WTC11 (cell line): ENCODE data around the gene C1QTNF8. TPM values are rescaled to one million over a fixed set of nuclear protein-coding genes. Genes with fewer than 3 reads are reported as not detected.

ENCODE experiments used
- ATAC-seq: fragments of 200-7000 bp; cut with Tn5 transposase; 2 replicates; pipeline ENCODE4 v1.10.0; 2021; ENCODE audit warnings: mild to moderate bottlenecking, moderate library complexity
- CTCF ChIA-PET: fragments of 300-600 bp; sonication (Branson Sonifier 250); formaldehyde crosslinking; loops from one replicate; lab custom pipeline; 2021; ENCODE audit warnings: antibody characterized with exemption; lab: Charles Lee
- POLR2A ChIA-PET: fragments of 350-600 bp; sonication (Branson Sonifier 250); formaldehyde crosslinking; loops from one replicate; lab custom pipeline; 2021; ENCODE audit warnings: antibody characterized with exemption; lab: Charles Lee
- DNase-seq: peaks from one replicate; pipeline ENCODE4 v3.0.0; 2021; ENCODE audit warnings: low spot score
- H3K27ac Mint-ChIP-seq: 2 replicates; pipeline ENCODE4 v1.8.0; 2021; ENCODE audit warnings: mixed read lengths
- H3K27me3 Mint-ChIP-seq: 2 replicates; pipeline ENCODE4 v1.8.0; 2021; ENCODE audit warnings: low read depth, mild to moderate bottlenecking, moderate library complexity, mixed read lengths
- H3K36me3 Mint-ChIP-seq: 2 replicates; pipeline ENCODE4 v1.8.0; 2021; ENCODE audit warnings: mixed read lengths
- H3K4me1 Mint-ChIP-seq: 2 replicates; pipeline ENCODE4 v1.8.0; 2022; ENCODE audit warnings: mixed read lengths
- H3K4me3 Mint-ChIP-seq: 2 replicates; pipeline ENCODE4 v1.8.0; 2021; ENCODE audit warnings: mild to moderate bottlenecking, moderate library complexity, mixed read lengths
- H3K9me3 Mint-ChIP-seq: 2 replicates; pipeline ENCODE4 v1.8.0; 2021; ENCODE audit warnings: mixed read lengths
- ATF1 ChIP-seq: sonication (generic); formaldehyde crosslinking; IDR thresholded peaks from 2 replicates; pipeline ENCODE4 v1.8.1; 2023; ENCODE audit warnings: mild to moderate bottlenecking, moderate library complexity, missing genetic modification reagents
- EMX1 ChIP-seq: fragments of 250-450 bp; sonication (Bioruptor Pico); IDR thresholded peaks from 2 replicates; pipeline ENCODE4 v1.8.0; 2021; ENCODE audit warnings: mild to moderate bottlenecking
- ETV6 ChIP-seq: sonication (generic); formaldehyde crosslinking; IDR thresholded peaks from 2 replicates; pipeline ENCODE4 v1.8.1; 2022; ENCODE audit warnings: mild to moderate bottlenecking, missing genetic modification reagents
- JAZF1 ChIP-seq: fragments of 250-450 bp; sonication (Bioruptor Pico); IDR thresholded peaks from 2 replicates; pipeline ENCODE4 v1.9.0; 2021; ENCODE audit warnings: moderate library complexity, mild to moderate bottlenecking, inconsistent platforms
- RELA ChIP-seq: sonication (generic); formaldehyde crosslinking; IDR thresholded peaks from 2 replicates; pipeline ENCODE4 v1.8.1; 2022; ENCODE audit warnings: missing genetic modification reagents, mild to moderate bottlenecking, borderline replicate concordance
- SMAD4 ChIP-seq: sonication (generic); formaldehyde crosslinking; IDR thresholded peaks from 2 replicates; pipeline ENCODE4 v1.8.0; 2022; ENCODE audit warnings: mild to moderate bottlenecking, missing genetic modification reagents
- ZNF121 ChIP-seq: sonication (generic); formaldehyde crosslinking; IDR thresholded peaks from 2 replicates; pipeline ENCODE4 v1.8.0; 2023; ENCODE audit warnings: missing genetic modification reagents
- ZNF423 ChIP-seq: fragments of 250-450 bp; sonication (Bioruptor Pico); IDR thresholded peaks from 2 replicates; pipeline ENCODE4 v2.1.2; 2022; ENCODE audit warnings: mild to moderate bottlenecking, moderate library complexity
- total RNA-seq: library from RNA; stranded (reverse); gene quantifications from 3 replicates; pipeline ENCODE4 v1.2.3, GENCODE V29; 2021
- TF ChIP-seq, protein P1 (sequence below): fragments of 250-450 bp; sonication (Bioruptor Pico); IDR thresholded peaks from 2 replicates; pipeline ENCODE4 v2.1.2; 2022; ENCODE audit warnings: mild to moderate bottlenecking, moderate library complexity
- TF ChIP-seq, protein P2 (sequence below): sonication (generic); formaldehyde crosslinking; conservative IDR thresholded peaks from 2 replicates; pipeline ENCODE4 v1.8.1; 2023; ENCODE audit warnings: mild to moderate bottlenecking, low read depth, missing genetic modification reagents, moderate library complexity
- TF ChIP-seq, protein P3 (sequence below): sonication (generic); formaldehyde crosslinking; IDR thresholded peaks from 2 replicates; pipeline ENCODE4 v1.8.0; 2022; ENCODE audit warnings: mild to moderate bottlenecking, missing genetic modification reagents
- TF ChIP-seq, protein P4 (sequence below): sonication (generic); formaldehyde crosslinking; IDR thresholded peaks from 2 replicates; pipeline ENCODE4 v1.8.0; 2022; ENCODE audit warnings: missing genetic modification reagents
- TF ChIP-seq, protein P5 (sequence below): sonication (generic); formaldehyde crosslinking; IDR thresholded peaks from 2 replicates; pipeline ENCODE4 v1.8.1; 2022; ENCODE audit warnings: low read depth, mild to moderate bottlenecking, moderate library complexity, missing genetic modification reagents, borderline replicate concordance
- TF ChIP-seq, protein P6 (sequence below): fragments of 250-450 bp; sonication (Bioruptor Pico); IDR thresholded peaks from 2 replicates; pipeline ENCODE4 v1.9.0; 2021; ENCODE audit warnings: mild to moderate bottlenecking, borderline replicate concordance

The C1QTNF8 gene
- total RNA-seq, 1 experiment from 2014 or later = 0.13 TPM

DNA sequence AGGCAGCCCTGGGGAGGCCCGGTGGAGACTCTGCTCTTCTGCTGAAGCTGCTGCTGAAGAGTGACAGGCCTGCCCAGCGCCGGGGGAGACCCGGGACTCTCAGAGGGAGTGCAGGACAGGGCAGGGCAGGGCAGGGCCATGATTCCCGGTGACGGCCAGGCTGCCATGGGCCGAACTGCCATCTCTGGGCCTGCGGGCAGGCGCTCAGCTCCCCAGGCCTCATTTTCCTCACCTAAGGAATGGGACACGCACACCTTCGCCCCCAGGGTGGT lies 46.1 kb downstream of the C1QTNF8 start (continued):
- TF ChIP-seq, protein P1, sequence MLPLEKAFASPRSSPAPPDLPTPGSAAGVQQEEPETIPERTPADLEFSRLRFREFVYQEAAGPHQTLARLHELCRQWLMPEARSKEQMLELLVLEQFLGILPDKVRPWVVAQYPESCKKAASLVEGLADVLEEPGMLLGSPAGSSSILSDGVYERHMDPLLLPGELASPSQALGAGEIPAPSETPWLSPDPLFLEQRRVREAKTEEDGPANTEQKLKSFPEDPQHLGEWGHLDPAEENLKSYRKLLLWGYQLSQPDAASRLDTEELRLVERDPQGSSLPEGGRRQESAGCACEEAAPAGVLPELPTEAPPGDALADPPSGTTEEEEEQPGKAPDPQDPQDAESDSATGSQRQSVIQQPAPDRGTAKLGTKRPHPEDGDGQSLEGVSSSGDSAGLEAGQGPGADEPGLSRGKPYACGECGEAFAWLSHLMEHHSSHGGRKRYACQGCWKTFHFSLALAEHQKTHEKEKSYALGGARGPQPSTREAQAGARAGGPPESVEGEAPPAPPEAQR (CRISPR knock-in tag) = no peak
- no peak for TF ChIP-seq JAZF1 (CRISPR knock-in tag)
- TF ChIP-seq EMX1 (CRISPR knock-in tag) = no peak
- TF ChIP-seq, protein P2, sequence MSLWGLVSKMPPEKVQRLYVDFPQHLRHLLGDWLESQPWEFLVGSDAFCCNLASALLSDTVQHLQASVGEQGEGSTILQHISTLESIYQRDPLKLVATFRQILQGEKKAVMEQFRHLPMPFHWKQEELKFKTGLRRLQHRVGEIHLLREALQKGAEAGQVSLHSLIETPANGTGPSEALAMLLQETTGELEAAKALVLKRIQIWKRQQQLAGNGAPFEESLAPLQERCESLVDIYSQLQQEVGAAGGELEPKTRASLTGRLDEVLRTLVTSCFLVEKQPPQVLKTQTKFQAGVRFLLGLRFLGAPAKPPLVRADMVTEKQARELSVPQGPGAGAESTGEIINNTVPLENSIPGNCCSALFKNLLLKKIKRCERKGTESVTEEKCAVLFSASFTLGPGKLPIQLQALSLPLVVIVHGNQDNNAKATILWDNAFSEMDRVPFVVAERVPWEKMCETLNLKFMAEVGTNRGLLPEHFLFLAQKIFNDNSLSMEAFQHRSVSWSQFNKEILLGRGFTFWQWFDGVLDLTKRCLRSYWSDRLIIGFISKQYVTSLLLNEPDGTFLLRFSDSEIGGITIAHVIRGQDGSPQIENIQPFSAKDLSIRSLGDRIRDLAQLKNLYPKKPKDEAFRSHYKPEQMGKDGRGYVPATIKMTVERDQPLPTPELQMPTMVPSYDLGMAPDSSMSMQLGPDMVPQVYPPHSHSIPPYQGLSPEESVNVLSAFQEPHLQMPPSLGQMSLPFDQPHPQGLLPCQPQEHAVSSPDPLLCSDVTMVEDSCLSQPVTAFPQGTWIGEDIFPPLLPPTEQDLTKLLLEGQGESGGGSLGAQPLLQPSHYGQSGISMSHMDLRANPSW (CRISPR knock-in tag) = no peak
- TF ChIP-seq, protein P3, sequence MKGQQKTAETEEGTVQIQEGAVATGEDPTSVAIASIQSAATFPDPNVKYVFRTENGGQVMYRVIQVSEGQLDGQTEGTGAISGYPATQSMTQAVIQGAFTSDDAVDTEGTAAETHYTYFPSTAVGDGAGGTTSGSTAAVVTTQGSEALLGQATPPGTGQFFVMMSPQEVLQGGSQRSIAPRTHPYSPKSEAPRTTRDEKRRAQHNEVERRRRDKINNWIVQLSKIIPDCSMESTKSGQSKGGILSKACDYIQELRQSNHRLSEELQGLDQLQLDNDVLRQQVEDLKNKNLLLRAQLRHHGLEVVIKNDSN (CRISPR knock-in tag) = no peak

DNA sequence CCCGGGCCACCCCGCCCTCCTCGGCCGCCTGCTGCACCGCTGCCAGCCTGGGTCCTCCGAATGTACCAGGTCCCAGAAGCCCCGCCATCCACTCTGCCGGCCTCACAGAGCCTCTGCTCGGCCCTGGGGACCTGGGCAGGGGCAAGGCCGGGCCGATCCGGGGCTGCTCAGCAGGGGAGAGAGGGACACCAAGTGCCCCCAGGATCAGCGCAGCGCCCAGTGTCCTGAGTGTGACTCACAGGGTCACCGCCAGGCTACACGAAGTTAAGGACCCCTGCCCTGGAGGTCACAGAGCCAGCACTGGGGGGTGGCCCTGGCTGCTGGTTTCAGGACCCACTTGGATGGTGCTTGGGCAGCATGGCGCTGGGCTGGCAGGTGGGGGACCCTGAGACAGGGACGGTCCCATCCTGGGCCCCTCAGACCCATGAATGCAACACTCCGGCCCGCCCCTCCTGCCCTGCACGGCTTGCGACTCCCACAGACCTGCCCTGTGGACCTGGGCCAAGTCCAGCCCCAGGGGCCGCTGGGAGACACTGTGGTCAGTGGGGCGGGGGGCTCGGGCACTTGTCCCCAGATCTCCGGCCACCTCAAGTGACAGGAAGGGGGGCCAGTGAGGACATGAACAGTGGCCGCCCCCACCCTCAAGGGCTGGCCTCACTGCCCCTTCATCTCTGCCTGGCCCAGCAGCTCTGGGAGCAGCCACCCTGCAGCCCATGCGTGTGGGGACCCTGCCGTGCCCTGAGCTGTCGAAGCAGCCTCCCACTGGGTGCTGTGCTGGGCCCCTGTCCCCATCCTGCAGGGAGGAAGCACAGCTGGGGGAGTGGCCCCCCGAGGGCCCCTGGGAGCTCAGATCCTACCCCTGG lies 46.7 kb downstream of the C1QTNF8 start:
- Mint-ChIP-seq H3K4me3 (no peak overlapping the region), H3K27ac (no peak overlapping the region), H3K4me1 (no peaks in the 10 kb centered on the region), H3K27me3 (no peaks in the 10 kb centered on the region), H3K9me3 (no peaks in the 10 kb centered on the region), H3K36me3 (no peaks in the 10 kb centered on the region)
- 0 out of 2 replicates have a peak, but pooled peaks have one; percentile 15 for TF ChIP-seq RELA
- TF ChIP-seq SMAD4 (CRISPR knock-in tag) = no peak
- ChIA-PET POLR2A (no interaction called here), CTCF (interaction anchor here (1.1 to 2.0 kb wide), 2 partner anchors 54 to 171 kb away, joined by 3 to 10 read pairs; no protein-coding TSS in a partner anchor)
- no peak for ATAC-seq
- DNase-seq = no peak

DNA sequence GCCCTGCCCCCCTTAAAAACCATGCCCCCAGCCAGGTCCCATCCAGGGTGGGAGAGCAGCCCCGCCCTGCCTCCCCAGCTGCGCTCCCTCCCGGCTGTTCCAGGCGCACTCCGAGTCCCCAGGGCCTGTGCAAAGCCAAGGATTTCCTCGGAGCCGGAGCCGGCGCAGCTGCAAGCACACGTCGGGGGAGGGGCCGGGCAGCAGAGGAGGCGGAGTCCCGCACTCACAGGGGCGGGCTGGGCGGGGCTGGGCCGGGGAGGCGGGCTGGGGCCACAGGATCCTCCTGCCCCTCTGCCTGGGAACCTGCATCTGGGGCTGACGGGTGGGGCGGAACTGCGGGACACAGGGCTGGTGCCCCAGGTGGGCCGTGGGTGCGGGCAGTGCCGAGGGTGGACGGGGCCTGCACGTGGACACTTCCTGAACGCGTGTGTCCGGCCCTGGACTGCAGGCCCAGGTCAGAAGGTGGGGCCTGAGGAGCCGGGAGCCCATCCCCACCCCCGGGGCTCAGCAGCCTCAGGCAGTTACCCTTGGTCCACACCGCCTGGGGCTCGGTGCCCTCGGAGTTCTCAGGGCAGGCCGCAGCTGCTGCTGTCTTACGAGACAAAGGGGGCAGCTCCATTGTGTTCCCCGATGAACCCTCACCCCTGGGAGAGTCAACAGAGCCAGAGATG lies 47.5 kb downstream of the C1QTNF8 start:
- ATAC-seq = peak; percentile 91
- CTCF ChIA-PET = interaction anchor here (0.6 to 2.3 kb wide), 6 partner anchors 9 to 346 kb away, joined by 3 to 18 read pairs (median 4); no protein-coding TSS in a partner anchor
- Mint-ChIP-seq H3K27me3 (no peaks in the 10 kb centered on the region), H3K27ac (no peak overlapping the region), H3K36me3 (no peaks in the 10 kb centered on the region), H3K9me3 (no peaks in the 10 kb centered on the region), H3K4me3 (no peak overlapping the region), H3K4me1 (no peaks in the 10 kb centered on the region)
- POLR2A ChIA-PET = interaction anchor here (0.6 kb wide), 1 partner anchor 8 kb away, joined by 3 read pairs; no protein-coding TSS in a partner anchor
- DNase-seq = peak; percentile 86
- TF ChIP-seq, protein P4, sequence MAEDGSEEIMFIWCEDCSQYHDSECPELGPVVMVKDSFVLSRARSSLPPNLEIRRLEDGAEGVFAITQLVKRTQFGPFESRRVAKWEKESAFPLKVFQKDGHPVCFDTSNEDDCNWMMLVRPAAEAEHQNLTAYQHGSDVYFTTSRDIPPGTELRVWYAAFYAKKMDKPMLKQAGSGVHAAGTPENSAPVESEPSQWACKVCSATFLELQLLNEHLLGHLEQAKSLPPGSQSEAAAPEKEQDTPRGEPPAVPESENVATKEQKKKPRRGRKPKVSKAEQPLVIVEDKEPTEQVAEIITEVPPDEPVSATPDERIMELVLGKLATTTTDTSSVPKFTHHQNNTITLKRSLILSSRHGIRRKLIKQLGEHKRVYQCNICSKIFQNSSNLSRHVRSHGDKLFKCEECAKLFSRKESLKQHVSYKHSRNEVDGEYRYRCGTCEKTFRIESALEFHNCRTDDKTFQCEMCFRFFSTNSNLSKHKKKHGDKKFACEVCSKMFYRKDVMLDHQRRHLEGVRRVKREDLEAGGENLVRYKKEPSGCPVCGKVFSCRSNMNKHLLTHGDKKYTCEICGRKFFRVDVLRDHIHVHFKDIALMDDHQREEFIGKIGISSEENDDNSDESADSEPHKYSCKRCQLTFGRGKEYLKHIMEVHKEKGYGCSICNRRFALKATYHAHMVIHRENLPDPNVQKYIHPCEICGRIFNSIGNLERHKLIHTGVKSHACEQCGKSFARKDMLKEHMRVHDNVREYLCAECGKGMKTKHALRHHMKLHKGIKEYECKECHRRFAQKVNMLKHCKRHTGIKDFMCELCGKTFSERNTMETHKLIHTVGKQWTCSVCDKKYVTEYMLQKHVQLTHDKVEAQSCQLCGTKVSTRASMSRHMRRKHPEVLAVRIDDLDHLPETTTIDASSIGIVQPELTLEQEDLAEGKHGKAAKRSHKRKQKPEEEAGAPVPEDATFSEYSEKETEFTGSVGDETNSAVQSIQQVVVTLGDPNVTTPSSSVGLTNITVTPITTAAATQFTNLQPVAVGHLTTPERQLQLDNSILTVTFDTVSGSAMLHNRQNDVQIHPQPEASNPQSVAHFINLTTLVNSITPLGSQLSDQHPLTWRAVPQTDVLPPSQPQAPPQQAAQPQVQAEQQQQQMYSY (CRISPR knock-in tag) = peak; percentile 88
- TF ChIP-seq ZNF121 (CRISPR knock-in tag) (0 out of 2 replicates have a peak, but pooled peaks have one; percentile 13), ATF1 (CRISPR knock-in tag) (no peak), JAZF1 (CRISPR knock-in tag) (no peak), ETV6 (CRISPR knock-in tag) (no peak), ZNF423 (CRISPR knock-in tag) (no peak)
- TF ChIP-seq, protein P5, sequence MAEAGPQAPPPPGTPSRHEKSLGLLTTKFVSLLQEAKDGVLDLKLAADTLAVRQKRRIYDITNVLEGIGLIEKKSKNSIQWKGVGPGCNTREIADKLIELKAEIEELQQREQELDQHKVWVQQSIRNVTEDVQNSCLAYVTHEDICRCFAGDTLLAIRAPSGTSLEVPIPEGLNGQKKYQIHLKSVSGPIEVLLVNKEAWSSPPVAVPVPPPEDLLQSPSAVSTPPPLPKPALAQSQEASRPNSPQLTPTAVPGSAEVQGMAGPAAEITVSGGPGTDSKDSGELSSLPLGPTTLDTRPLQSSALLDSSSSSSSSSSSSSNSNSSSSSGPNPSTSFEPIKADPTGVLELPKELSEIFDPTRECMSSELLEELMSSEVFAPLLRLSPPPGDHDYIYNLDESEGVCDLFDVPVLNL (CRISPR knock-in tag) = no peak
- TF ChIP-seq, protein P6, sequence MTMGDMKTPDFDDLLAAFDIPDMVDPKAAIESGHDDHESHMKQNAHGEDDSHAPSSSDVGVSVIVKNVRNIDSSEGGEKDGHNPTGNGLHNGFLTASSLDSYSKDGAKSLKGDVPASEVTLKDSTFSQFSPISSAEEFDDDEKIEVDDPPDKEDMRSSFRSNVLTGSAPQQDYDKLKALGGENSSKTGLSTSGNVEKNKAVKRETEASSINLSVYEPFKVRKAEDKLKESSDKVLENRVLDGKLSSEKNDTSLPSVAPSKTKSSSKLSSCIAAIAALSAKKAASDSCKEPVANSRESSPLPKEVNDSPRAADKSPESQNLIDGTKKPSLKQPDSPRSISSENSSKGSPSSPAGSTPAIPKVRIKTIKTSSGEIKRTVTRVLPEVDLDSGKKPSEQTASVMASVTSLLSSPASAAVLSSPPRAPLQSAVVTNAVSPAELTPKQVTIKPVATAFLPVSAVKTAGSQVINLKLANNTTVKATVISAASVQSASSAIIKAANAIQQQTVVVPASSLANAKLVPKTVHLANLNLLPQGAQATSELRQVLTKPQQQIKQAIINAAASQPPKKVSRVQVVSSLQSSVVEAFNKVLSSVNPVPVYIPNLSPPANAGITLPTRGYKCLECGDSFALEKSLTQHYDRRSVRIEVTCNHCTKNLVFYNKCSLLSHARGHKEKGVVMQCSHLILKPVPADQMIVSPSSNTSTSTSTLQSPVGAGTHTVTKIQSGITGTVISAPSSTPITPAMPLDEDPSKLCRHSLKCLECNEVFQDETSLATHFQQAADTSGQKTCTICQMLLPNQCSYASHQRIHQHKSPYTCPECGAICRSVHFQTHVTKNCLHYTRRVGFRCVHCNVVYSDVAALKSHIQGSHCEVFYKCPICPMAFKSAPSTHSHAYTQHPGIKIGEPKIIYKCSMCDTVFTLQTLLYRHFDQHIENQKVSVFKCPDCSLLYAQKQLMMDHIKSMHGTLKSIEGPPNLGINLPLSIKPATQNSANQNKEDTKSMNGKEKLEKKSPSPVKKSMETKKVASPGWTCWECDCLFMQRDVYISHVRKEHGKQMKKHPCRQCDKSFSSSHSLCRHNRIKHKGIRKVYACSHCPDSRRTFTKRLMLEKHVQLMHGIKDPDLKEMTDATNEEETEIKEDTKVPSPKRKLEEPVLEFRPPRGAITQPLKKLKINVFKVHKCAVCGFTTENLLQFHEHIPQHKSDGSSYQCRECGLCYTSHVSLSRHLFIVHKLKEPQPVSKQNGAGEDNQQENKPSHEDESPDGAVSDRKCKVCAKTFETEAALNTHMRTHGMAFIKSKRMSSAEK (CRISPR knock-in tag) = no peak
